Suppressor macrophage (primary cell): Measurements from ENCODE around the gene KCTD14.
"Not testable (repeated sequence)": the region's sequence is repeated elsewhere in the genome, so short reads cannot be mapped to it uniquely, and the experiment has no call there.

Source experiments
- DNase-seq, 4 experiments: peaks; one replicate each; pipeline ENCODE4 v3.0.0-alpha.2; 2020 to 2022
- total RNA-seq, 17 experiments: gene quantifications; one replicate each; lab custom pipeline; 2026; ENCODE audit warnings: mixed read lengths in 6 of 17, inconsistent platforms in 3 of 17; lab: John Stamatoyannopoulos, UW

Gene KCTD14
- 0 to 1.1 (median 0.04) reads per million in 17 experiments for total RNA-seq

- peak in 2 of 4 experiments; percentile 8 to 9 for DNase-seq
These were observed at the start of gene KCTD14 for GRCh38 chr11:78022397-78023396. Gene KCTD14 (minus strand): TSS chr11:78023276. CDS start chr11:78023249, 27 bp downstream.

GRCh38 chr11:78072455-78072854 lies 49.4 kb upstream of the KCTD14 start:
- DNase-seq = no peak

- no peak for DNase-seq
These were observed 48.6 kb upstream of the KCTD14 start for GRCh38 chr11:78071717-78072116.

DNA sequence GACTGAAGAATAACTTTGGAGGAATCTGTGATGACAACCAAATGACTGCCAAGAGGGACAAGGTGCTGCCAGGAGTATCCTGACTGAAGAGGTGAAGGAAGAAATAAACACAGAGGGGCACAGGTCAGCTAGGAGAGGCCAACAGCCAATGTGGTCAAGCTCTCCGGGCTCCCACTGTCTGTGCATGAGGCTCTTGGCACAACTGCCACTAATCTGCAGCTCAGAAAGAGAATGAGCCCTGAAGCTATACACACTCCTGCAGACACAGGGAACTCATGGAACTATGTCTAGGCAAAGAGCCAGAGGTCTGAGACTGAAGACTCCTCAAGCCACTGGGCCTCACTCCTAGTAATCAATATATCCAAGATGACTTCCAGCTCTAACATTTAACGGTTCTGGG lies 47.5 kb upstream of the KCTD14 start:
- DNase-seq = no peak

GRCh38 chr11:78069465-78069864 lies 46.4 kb upstream of the KCTD14 start:
- no peak for DNase-seq

GRCh38 chr11:78067704-78068103 lies 44.6 kb upstream of the KCTD14 start:
- DNase-seq = no peak

GRCh38 chr11:78066471-78066870 lies 43.4 kb upstream of the KCTD14 start:
- DNase-seq = peak; percentile 47 to 76 (median 70)

DNA sequence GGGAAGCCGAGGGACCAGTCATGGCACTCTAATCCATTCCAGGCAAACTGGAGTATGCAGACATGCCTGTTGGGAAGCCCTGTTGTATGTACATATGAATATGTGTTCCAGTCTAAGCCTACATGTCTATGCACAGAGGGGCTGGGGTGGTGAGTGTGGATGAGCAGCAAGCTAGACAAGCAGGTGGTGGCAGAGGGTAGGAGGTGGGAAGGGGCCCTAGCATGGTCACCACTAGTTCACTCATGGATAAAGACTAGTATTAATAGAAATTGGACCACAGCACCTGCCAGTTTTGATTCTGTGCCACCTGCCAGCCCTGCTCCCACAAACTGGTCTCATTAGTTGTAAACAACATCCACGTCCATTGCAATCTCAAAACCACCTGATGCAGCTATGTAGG lies 42.1 kb upstream of the KCTD14 start:
- DNase-seq = no peak

- no peak for DNase-seq
These were observed 40.5 kb upstream of the KCTD14 start, which contains the start of gene THRSP for GRCh38 chr11:78063440-78064181. Gene THRSP (plus strand): TSS chr11:78063861. CDS start chr11:78063882, 21 bp downstream.

- no peak for DNase-seq
These were observed 39.6 kb upstream of the KCTD14 start for GRCh38 chr11:78062671-78063070.

GRCh38 chr11:78061921-78062311 lies 38.8 kb upstream of the KCTD14 start:
- DNase-seq = no peak

- no peak for DNase-seq
These were observed 38.2 kb upstream of the KCTD14 start for GRCh38 chr11:78061088-78061920.

DNA sequence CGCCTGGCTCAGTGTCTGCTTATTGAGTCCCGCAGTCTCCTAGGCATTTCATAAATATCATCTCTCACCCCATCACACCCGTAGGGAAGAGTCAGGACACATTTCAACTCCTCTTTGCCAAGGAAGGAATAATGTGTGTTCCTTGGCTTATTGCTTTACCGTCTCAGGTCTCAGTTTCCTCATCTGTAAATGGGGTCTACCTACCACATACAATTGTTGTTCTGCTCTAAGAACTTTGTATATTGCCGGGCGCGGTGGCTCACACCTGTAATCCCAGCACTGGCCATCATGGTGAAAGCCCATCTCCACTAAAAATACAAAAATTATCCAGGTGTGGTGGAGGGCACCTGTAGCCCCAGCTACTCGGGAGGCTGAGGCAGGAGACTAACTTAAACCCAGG lies 37.5 kb upstream of the KCTD14 start:
- DNase-seq = no peak

DNA sequence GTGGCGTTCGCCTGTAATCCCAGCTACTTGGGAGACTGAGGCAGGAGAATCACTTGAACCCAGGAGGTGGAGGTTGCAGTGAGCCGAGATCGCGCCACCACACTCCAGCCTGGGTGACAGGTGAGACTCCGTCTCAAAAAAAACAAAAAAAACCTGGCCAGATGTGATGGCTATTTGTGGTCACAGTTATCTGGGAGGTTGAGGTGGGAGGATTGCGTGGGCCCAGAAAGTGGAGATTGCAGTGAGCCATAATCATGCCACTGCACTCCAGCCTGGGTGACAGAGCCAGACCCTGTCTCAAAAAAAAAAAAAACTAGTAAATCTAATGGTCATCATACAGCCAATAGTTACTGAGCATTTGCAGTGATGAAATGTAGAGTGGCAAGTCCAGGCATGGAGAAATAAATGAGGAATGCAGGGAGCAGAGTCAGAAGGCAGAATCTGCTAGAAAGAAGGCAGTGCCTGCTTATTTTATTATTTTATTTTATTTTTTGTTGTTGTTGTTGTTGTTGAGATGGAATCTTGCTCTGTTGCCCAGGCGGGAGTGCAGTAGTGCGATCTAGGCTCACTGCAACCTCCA lies 36.8 kb upstream of the KCTD14 start:
- DNase-seq = not testable (repeated sequence)

DNA sequence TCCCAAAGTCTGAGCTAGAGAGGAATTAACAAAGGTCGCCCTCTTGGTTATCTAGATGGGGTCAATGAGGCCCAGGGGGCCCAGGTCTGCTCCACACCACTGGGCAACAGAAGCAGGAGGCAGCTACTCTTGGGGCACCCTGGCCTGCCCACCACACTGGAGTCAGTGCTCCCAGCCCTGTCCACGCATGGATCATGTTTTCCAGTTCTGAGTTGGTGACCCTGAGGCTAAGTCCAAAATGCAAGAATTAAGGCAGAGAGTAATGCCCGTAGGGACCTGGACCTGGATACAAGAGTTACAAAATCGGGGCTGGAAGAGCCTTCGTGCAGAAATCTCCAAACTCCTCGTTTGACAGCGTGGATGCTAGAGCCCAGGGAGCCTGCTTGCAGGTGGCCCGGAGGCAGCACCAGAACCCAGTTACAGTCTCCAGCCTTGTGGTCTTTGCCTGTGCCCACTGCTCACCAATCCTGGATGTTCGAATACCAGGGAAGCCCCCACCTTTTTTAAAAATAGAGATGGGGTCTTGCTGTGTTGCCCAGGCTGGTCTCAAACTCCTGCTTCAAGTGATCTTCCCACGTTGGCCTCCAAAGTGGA lies 34.5 kb upstream of the KCTD14 start:
- DNase-seq = no peak

- DNase-seq = no peak
These were observed 33.0 kb upstream of the KCTD14 start for GRCh38 chr11:78056093-78056492.

- DNase-seq = no peak
These were observed 31.9 kb upstream of the KCTD14 start for GRCh38 chr11:78054971-78055370.

- DNase-seq = no peak
These were observed 28.1 kb upstream of the KCTD14 start for GRCh38 chr11:78050964-78051831.

DNA sequence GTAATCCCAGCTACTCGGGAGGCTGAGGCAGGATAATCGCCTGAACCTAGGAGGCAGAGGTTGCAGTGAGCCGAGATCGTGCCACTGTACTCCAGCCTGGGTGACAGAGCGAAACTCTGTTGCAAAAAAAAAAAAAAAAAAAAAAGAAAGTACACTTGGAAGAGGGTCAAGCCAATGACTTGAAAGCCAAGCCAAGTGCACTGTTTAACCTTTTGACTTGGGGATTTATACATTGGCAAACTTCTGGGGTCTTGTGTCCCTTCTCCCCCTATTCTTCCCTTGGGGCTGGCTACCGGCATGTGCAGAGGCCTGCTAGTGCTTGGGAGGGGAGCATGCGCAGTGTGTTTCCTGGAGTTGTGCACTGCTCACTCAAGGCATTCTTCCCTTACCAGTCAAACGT lies 26.3 kb upstream of the KCTD14 start:
- DNase-seq = no peak

DNA sequence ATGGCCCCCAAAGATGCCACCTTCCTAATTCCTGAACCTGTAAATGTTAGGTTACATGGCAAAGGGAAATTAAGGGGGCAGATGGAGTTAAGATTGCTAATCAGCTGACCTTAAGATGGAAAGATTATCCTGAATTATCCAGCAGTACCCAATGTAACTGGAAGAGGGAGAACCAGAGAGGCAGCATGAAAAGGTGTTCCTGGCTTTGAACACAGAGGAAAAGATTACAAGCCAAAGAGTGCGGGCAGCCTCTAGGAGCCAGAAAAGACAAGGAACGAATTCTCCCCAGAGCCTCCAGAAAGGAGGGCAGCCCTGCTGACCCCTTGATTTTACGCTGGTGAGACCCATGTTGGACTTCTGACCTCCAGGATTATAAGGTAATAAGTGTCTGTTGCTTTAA lies 25.5 kb upstream of the KCTD14 start:
- no peak for DNase-seq

DNA sequence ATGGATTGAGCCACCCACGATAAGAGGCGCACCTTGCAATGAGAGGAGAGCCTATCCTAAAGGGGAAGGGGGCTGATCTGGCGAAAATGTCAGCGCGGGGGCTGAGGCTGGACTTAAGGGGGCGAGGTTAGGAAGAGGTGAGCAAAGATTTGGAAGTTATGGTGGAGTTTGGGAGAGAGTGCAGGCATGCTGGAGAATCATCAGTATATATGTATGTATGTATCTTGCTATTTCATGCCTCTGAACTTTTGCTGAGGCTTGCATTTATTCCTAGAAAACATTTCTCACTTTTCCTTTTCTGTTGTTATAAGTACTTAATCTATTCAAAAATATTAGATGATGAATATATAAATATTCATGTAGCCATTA lies 23.4 kb upstream of the KCTD14 start:
- DNase-seq = no peak
